GM12878 (cell line): ENCODE results near the gene FOXP1. TPM values are rescaled to one million over a fixed set of nuclear protein-coding genes. Genes with fewer than 3 reads are reported as not detected.

Source experiments
- ASH2L ChIP-seq: fragments of 300-600, 200-600 bp; sonication (generic); IDR thresholded peaks from 2 replicates; pipeline ENCODE4 v1.6.1; 2017; ENCODE audit warnings: low read depth, mild to moderate bottlenecking, borderline replicate concordance
- BRCA1 ChIP-seq: IDR thresholded peaks from 2 replicates; pipeline ENCODE4 v1.6.1; 2011; ENCODE audit warnings: low read depth, low read length, improper control_type of control experiment
- CREM ChIP-seq: IDR thresholded peaks from 2 replicates; pipeline ENCODE4 v1.6.1; 2014; ENCODE audit warnings: antibody characterized with exemption, low read depth
- IKZF2 ChIP-seq, 2 experiments: fragments of 450-650 bp; IDR thresholded peaks; 2 replicates each; pipeline ENCODE4 v1.6.1; 2017; ENCODE audit warnings: mild to moderate bottlenecking in 2 of 2, moderate library complexity in 2 of 2
- MEF2A ChIP-seq: IDR thresholded peaks from 2 replicates; pipeline ENCODE4 v1.6.1; 2011; ENCODE audit warnings: low read depth, mild to moderate bottlenecking, low read length, moderate library complexity; ENCODE audit not compliant: insufficient read depth
- POLR2A ChIP-seq: IDR thresholded peaks from 2 replicates; pipeline ENCODE4 v1.6.1; 2011; ENCODE audit warnings: low read depth, mild to moderate bottlenecking, low read length
- SMAD5 ChIP-seq: IDR thresholded peaks from 2 replicates; pipeline ENCODE4 v1.6.1; 2016; ENCODE audit warnings: antibody characterized with exemption, low read depth
- STAT1 ChIP-seq: fragments of 450-650 bp; conservative IDR thresholded peaks from 2 replicates; pipeline ENCODE4 v1.6.1; 2014; ENCODE audit warnings: antibody characterized with exemption, mild to moderate bottlenecking
- polyA plus RNA-seq, 11 experiments: library from polyadenylated mRNA; depleted of rRNA in 4 of 11; unstranded in 6 of 11; stranded (reverse) in 5 of 11; fragments of >200 nt; fragmentation: Nextera tagmentation in 4 of 11; fragmentation: Illumina TruSeq in 1 of 11; extraction: Ambion mirVana in 4 of 11; extraction: Trizol in 1 of 11; gene quantifications; 1 replicate in 1 of 11; 2 replicates in 10 of 11; pipeline versions ENCODE4 v1.2.1 to v1.2.3, GENCODE V29; 2011 to 2016; ENCODE audit warnings: inconsistent platforms in 2 of 11, missing spikeins in 2 of 11, low read depth in 1 of 11
- total RNA-seq, 4 experiments: library from RNA; depleted of rRNA in 3 of 4; stranded (reverse); fragments of >200 nt in 3 of 4; fragmentation: Illumina TruSeq in 1 of 4; extraction: Trizol in 1 of 4; gene quantifications; 2 replicates each; pipeline versions ENCODE4 v1.2.1 to v1.2.3, GENCODE V29; 2013 to 2021
- TF ChIP-seq, protein P1 (sequence below): IDR thresholded peaks from 2 replicates; pipeline ENCODE4 v1.6.1; 2012; ENCODE audit warnings: improper control_type of control experiment, low read depth, low read length; ENCODE audit not compliant: insufficient replicate concordance
- TF ChIP-seq, protein P2 (sequence below): fragments of 450-650 bp; IDR thresholded peaks from 2 replicates; pipeline ENCODE4 v1.6.1; 2017; ENCODE audit warnings: low read depth, mild to moderate bottlenecking, moderate library complexity
- TF ChIP-seq, protein P3 (sequence below): fragments of 450-650 bp; conservative IDR thresholded peaks from 2 replicates; pipeline ENCODE4 v1.6.1; 2017; ENCODE audit warnings: mild to moderate bottlenecking, moderate library complexity

FOXP1 gene
- total and polyA plus RNA-seq, 10 of the 15 experiments (the other 5 are each of a cell fraction or from before 2014, with no cell fraction given) = 0.05 to 1.6 (median 0.20) TPM; not detected in 1

DNA sequence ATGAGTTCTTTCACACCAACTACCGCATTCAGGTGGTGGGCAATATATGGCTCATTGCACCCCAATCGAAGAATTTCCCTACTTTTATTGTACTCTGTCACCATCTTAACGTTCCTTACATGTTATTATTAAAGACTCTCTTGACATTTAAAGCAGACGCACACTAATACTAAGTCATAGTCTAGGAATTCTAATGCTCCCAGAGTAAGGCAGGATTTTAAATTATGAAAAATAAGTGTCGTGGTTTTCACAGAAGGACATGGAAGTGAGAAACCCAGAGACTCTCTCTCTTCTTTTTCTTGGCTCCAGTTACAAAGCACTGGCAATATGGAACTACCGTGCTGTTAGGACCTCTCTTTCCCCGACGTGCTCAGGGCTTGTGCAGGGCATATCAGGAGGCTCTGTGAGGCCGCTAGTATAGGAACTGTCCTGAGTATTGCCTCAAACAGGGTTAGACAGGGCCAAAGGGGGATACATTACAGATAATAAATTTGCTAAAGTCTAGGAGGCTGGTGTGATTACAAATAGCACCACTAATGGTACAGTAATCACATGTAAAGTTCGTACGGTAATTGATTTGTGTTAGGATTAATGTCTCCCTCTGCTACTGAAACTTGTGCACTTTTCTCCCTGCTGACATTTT lies 590.8 kb downstream of the FOXP1 start (continued):
- TF ChIP-seq, protein P1, sequence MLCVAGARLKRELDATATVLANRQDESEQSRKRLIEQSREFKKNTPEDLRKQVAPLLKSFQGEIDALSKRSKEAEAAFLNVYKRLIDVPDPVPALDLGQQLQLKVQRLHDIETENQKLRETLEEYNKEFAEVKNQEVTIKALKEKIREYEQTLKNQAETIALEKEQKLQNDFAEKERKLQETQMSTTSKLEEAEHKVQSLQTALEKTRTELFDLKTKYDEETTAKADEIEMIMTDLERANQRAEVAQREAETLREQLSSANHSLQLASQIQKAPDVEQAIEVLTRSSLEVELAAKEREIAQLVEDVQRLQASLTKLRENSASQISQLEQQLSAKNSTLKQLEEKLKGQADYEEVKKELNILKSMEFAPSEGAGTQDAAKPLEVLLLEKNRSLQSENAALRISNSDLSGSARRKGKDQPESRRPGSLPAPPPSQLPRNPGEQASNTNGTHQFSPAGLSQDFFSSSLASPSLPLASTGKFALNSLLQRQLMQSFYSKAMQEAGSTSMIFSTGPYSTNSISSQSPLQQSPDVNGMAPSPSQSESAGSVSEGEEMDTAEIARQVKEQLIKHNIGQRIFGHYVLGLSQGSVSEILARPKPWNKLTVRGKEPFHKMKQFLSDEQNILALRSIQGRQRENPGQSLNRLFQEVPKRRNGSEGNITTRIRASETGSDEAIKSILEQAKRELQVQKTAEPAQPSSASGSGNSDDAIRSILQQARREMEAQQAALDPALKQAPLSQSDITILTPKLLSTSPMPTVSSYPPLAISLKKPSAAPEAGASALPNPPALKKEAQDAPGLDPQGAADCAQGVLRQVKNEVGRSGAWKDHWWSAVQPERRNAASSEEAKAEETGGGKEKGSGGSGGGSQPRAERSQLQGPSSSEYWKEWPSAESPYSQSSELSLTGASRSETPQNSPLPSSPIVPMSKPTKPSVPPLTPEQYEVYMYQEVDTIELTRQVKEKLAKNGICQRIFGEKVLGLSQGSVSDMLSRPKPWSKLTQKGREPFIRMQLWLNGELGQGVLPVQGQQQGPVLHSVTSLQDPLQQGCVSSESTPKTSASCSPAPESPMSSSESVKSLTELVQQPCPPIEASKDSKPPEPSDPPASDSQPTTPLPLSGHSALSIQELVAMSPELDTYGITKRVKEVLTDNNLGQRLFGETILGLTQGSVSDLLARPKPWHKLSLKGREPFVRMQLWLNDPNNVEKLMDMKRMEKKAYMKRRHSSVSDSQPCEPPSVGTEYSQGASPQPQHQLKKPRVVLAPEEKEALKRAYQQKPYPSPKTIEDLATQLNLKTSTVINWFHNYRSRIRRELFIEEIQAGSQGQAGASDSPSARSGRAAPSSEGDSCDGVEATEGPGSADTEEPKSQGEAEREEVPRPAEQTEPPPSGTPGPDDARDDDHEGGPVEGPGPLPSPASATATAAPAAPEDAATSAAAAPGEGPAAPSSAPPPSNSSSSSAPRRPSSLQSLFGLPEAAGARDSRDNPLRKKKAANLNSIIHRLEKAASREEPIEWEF = no peak
- TF ChIP-seq POLR2A (no peak), BRCA1 (no peak), MEF2A (no peak), SMAD5 (no peak), STAT1 (no peak), CREM (no peak), IKZF2 (IDR thresholded peaks at IDR 0.05) (no peak), ASH2L (no peak)
- TF ChIP-seq, protein P2, sequence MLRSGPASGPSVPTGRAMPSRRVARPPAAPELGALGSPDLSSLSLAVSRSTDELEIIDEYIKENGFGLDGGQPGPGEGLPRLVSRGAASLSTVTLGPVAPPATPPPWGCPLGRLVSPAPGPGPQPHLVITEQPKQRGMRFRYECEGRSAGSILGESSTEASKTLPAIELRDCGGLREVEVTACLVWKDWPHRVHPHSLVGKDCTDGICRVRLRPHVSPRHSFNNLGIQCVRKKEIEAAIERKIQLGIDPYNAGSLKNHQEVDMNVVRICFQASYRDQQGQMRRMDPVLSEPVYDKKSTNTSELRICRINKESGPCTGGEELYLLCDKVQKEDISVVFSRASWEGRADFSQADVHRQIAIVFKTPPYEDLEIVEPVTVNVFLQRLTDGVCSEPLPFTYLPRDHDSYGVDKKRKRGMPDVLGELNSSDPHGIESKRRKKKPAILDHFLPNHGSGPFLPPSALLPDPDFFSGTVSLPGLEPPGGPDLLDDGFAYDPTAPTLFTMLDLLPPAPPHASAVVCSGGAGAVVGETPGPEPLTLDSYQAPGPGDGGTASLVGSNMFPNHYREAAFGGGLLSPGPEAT = no peak
- TF ChIP-seq, protein P3, sequence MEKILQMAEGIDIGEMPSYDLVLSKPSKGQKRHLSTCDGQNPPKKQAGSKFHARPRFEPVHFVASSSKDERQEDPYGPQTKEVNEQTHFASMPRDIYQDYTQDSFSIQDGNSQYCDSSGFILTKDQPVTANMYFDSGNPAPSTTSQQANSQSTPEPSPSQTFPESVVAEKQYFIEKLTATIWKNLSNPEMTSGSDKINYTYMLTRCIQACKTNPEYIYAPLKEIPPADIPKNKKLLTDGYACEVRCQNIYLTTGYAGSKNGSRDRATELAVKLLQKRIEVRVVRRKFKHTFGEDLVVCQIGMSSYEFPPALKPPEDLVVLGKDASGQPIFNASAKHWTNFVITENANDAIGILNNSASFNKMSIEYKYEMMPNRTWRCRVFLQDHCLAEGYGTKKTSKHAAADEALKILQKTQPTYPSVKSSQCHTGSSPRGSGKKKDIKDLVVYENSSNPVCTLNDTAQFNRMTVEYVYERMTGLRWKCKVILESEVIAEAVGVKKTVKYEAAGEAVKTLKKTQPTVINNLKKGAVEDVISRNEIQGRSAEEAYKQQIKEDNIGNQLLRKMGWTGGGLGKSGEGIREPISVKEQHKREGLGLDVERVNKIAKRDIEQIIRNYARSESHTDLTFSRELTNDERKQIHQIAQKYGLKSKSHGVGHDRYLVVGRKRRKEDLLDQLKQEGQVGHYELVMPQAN = no peak
